Measurements from ENCODE around the gene ITIH4. TPM values are rescaled to one million over a fixed set of nuclear protein-coding genes. Genes with fewer than 3 reads are reported as not detected.

Gene ITIH4
- total and polyA plus RNA-seq, 9 of the 15 experiments (the other 6 are each of a cell fraction or from before 2014, with no cell fraction given), result 0.09 to 0.62 (median 0.20) TPM; not detected in 6

DNA sequence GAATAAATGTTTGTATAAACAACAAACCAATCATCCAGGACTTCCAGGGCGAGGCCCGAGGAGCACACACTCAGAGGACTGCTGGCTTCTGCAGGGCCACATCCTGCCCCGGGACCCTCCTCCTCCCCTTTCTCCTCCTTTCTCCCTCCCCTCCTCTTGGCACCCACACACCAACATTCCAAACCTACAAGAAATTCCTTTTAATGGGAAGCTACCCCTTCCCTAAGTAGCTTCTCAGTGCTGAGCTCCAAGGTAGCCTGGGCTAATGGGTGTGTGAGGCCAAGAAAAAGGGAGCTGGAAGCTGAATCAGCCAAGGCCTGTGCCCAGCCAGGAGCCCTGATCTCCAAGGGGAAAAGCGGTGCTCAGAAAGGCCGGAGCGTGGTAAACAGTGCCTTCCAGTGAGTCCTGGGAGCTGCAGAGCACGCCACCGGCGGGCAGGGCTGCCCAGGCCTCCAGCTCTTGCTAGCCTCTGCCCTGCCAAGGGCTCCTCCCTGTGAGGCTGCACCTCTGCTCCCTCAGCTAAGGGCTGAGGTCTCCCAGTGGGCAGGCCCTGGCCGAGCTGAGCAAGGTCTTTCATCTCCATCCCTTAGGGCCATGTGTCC lies 32.0 kb downstream of the ITIH4 start (continued):
- no peak for TF ChIP-seq RFX1 (IDR thresholded peaks at IDR 0.05)
- TF ChIP-seq ESRRB (CRISPR knock-in tag; IDR thresholded peaks at IDR 0.05; ENCODE audit: borderline replicate concordance), result no peak
- TF ChIP-seq FOXA3 (CRISPR knock-in tag; conservative IDR thresholded peaks at IDR 0.05 in 1 of 2, IDR thresholded peaks at IDR 0.05 in 1 of 2), result no peak
- TF ChIP-seq, protein P1, sequence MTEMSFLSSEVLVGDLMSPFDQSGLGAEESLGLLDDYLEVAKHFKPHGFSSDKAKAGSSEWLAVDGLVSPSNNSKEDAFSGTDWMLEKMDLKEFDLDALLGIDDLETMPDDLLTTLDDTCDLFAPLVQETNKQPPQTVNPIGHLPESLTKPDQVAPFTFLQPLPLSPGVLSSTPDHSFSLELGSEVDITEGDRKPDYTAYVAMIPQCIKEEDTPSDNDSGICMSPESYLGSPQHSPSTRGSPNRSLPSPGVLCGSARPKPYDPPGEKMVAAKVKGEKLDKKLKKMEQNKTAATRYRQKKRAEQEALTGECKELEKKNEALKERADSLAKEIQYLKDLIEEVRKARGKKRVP (CRISPR knock-in tag; IDR thresholded peaks at IDR 0.05), result no peak
- TF ChIP-seq, protein P2, sequence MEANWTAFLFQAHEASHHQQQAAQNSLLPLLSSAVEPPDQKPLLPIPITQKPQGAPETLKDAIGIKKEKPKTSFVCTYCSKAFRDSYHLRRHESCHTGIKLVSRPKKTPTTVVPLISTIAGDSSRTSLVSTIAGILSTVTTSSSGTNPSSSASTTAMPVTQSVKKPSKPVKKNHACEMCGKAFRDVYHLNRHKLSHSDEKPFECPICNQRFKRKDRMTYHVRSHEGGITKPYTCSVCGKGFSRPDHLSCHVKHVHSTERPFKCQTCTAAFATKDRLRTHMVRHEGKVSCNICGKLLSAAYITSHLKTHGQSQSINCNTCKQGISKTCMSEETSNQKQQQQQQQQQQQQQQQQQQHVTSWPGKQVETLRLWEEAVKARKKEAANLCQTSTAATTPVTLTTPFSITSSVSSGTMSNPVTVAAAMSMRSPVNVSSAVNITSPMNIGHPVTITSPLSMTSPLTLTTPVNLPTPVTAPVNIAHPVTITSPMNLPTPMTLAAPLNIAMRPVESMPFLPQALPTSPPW (CRISPR knock-in tag; IDR thresholded peaks at IDR 0.05), result no peak

DNA sequence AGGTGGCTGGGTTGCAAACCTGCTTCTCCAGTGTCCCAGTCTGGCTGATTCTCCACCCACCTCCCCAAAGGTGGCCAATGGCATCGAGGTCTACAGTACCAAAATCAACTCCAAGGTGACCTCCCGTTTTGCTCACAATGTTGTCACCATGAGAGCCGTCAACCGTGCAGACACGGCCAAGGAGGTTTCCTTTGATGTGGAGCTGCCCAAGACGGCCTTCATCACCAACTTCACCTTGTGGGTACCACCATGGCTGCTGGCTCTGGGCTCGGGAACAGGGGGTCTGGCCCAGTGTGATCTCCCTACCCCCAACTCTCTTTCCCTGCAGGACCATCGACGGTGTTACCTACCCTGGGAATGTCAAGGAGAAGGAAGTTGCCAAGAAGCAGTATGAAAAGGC lies 34.1 kb downstream of the ITIH4 start:
- BruUV-seq (replicated peaks), result no TSS peak
- H3K27me3 ChIP-seq (ENCODE audit: control insufficient read depth in 2 of 2, insufficient read depth in 2 of 2, low read length in 2 of 2), result peaks cover 0 to 19% of the 10 kb centered on the region in 2 experiments; a peak in 3 of 5 replicates
- no peak overlapping the region for H3K27ac ChIP-seq (ENCODE audit: extremely low read depth, low read depth, low read length)
- H3K4me1 ChIP-seq (replicated peaks in 1 of 2; ENCODE audit: control insufficient read depth in 2 of 2, insufficient read depth in 2 of 2, low read length in 2 of 2), result peaks cover 0 to 15% of the 10 kb centered on the region in 2 experiments; a peak in 2 of 5 replicates
- H3K9me3 ChIP-seq (replicated peaks; ENCODE audit: control insufficient read depth, insufficient read depth, low read depth, low read length), result no peaks in the 10 kb centered on the region
- H3K9ac ChIP-seq (ENCODE audit: insufficient read depth in 1 of 2, low read depth in 2 of 2, low read length in 2 of 2), result no peak overlapping the region
- in situ Hi-C loops (cut with MboI) (no loop called here), intact Hi-C loops (cut with micrococcal nuclease) (no loop called here)
- ATAC-seq, result no peak
- no peak overlapping the region for H2AFZ ChIP-seq (ENCODE audit: low read depth, low read length)
- no peak for DNase-seq (ENCODE audit: extremely low read depth in 1 of 4, low spot score in 3 of 4)
- H3K4me2 ChIP-seq (ENCODE audit: insufficient read depth, low read length), result no peak overlapping the region
- H3K9me1 ChIP-seq (ENCODE audit: control insufficient read depth, insufficient read depth, low read length), result no peaks in the 10 kb centered on the region
- H4K20me1 ChIP-seq (replicated peaks; ENCODE audit: control insufficient read depth, insufficient read depth, low read length), result no peaks in the 10 kb centered on the region
- ChIA-PET CTCF (ENCODE audit: low intra/inter-chr PET ratio) (no interaction called here), POLR2A (interaction anchor here (0.6 kb wide), 1 partner anchor 15 kb away, joined by 3 read pairs; no protein-coding TSS in a partner anchor)
- WGBS (ENCODE audit: insufficient coverage, low coverage, missing lambda C conversion rate), result 12% methylated on average over 9 of the region's 9 CpGs
- no peak for TF ChIP-seq ZNF408 (CRISPR knock-in tag; IDR thresholded peaks at IDR 0.05; ENCODE audit: low read depth)
- H3K4me3 ChIP-seq, result no peak overlapping the region
- H3K79me2 ChIP-seq (ENCODE audit: control insufficient read depth, insufficient read depth, low read length), result no peaks in the 10 kb centered on the region
- FAIRE-seq, result no peak
- H3K36me3 ChIP-seq (ENCODE audit: control insufficient read depth, insufficient read depth, low read length), result no peaks in the 10 kb centered on the region

Measured in K562 (cell line).